SK-N-SH (cell line): Measurements from ENCODE around the gene CREB3L1.

Experiments used
- FOXM1 ChIP-seq: IDR thresholded peaks from 2 replicates; pipeline ENCODE4 v1.4.0; 2012; ENCODE audit warnings: low read depth, mild to moderate bottlenecking
- GABPA ChIP-seq: IDR thresholded peaks from 2 replicates; pipeline ENCODE4 v1.4.0; 2012; ENCODE audit warnings: low read depth, mild to moderate bottlenecking
- POLR2AphosphoS5 ChIP-seq: IDR thresholded peaks from 2 replicates; pipeline ENCODE4 v1.6.1; 2012; ENCODE audit warnings: low read depth, low read length
- RXRA ChIP-seq: IDR thresholded peaks from 2 replicates; pipeline ENCODE4 v1.4.0; 2012; ENCODE audit warnings: low read depth, mild to moderate bottlenecking, borderline replicate concordance
- TAF1 ChIP-seq: IDR thresholded peaks from 2 replicates; pipeline ENCODE4 v1.6.1; 2012; ENCODE audit warnings: low read depth, mild to moderate bottlenecking, low read length, moderate library complexity, borderline replicate concordance
- TF ChIP-seq, protein P1 (sequence below): fragments of 200-600 bp; sonication (generic); IDR thresholded peaks from 2 replicates; pipeline ENCODE4 v1.6.1; 2017; ENCODE audit warnings: antibody characterized with exemption, mild to moderate bottlenecking, moderate library complexity
- TF ChIP-seq, protein P2 (sequence below): IDR thresholded peaks from 2 replicates; pipeline ENCODE4 v1.4.0; 2012; ENCODE audit warnings: low read depth, borderline replicate concordance
- TF ChIP-seq, protein P3 (sequence below): IDR thresholded peaks from 2 replicates; pipeline ENCODE4 v1.4.0; 2012; ENCODE audit warnings: low read depth

DNA sequence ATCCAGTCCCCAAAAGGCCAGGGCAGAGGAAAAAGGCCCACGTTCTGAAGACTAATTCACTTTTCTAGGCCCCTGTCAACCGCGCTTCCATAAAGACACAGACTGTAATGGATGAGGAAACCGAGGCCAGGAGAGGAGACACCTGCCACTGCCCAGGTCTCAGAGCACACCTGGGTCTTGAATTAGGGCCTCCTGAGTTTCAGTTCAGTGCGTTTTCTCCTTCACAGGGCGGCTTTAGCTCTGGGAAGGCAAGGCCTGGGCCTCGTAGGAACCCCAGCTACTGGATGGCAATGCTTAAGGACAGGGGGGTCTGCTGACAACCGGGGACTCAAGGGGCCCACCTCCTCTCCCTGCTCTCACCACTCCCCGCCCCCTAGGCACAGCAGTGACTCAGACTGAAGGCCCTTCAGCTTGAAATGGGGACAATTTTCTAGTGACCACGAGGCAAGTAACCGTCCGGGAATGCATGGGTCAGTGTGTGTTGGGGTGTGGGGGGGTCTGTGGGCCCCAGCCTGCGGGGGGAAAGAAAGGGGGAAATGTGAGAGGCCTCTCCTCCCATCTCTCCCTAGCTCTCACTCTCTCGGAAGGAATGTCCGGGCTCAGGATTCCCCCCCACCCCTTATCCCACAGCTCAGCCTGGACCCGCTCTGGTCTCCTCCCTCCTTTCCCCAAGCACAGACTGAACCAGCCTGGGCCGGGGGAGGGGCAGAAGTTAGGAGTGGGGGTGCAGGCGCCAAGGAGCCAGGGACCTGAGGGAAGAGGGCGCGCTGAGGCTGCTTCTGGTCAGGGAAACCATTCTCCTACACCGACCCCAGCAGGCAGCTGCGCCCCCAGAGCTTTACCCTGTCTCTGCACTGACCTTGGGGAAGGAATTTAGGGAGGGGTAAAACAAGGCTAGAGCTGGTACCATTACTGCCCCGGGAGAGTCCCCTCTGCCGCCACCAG, 17.2 kb downstream of the CREB3L1 start:
- TF ChIP-seq, protein P1, sequence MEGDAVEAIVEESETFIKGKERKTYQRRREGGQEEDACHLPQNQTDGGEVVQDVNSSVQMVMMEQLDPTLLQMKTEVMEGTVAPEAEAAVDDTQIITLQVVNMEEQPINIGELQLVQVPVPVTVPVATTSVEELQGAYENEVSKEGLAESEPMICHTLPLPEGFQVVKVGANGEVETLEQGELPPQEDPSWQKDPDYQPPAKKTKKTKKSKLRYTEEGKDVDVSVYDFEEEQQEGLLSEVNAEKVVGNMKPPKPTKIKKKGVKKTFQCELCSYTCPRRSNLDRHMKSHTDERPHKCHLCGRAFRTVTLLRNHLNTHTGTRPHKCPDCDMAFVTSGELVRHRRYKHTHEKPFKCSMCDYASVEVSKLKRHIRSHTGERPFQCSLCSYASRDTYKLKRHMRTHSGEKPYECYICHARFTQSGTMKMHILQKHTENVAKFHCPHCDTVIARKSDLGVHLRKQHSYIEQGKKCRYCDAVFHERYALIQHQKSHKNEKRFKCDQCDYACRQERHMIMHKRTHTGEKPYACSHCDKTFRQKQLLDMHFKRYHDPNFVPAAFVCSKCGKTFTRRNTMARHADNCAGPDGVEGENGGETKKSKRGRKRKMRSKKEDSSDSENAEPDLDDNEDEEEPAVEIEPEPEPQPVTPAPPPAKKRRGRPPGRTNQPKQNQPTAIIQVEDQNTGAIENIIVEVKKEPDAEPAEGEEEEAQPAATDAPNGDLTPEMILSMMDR, result no peak
- TF ChIP-seq GABPA (no peak; the same call in 1 of the 2 replicates), FOXM1 (peak; percentile 73; the same call in 1 of the 2 replicates), POLR2AphosphoS5 (no peak), TAF1 (peak; percentile 49; the same call in 1 of the 2 replicates), RXRA (peak; percentile 75)
- TF ChIP-seq, protein P2, sequence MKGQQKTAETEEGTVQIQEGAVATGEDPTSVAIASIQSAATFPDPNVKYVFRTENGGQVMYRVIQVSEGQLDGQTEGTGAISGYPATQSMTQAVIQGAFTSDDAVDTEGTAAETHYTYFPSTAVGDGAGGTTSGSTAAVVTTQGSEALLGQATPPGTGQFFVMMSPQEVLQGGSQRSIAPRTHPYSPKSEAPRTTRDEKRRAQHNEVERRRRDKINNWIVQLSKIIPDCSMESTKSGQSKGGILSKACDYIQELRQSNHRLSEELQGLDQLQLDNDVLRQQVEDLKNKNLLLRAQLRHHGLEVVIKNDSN, result no peak
- TF ChIP-seq, protein P3, sequence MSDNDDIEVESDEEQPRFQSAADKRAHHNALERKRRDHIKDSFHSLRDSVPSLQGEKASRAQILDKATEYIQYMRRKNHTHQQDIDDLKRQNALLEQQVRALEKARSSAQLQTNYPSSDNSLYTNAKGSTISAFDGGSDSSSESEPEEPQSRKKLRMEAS, result peak; percentile 79; the same call in 1 of the 2 replicates
